Right lobe of liver (tissue), 4 donors: ENCODE data around the gene PLEKHM1.
"Not testable (repeated sequence)": the region's sequence is repeated elsewhere in the genome, so short reads cannot be mapped to it uniquely, and the experiment has no call there.

Experiments
- POLR2A ChIP-seq: fragments of 450-650 bp; IDR thresholded peaks from one replicate; pipeline ENCODE4 v1.6.1; 2017; ENCODE audit warnings: antibody characterized with exemption, mild to moderate bottlenecking
- TF ChIP-seq, protein P1 (sequence below), 4 donors: fragments of 200-600 bp in 3 of 4; fragments of 450-650 bp in 1 of 4; IDR thresholded peaks; one replicate each; pipeline versions ENCODE4 v1.5.1 to v1.8.0; 2016 to 2022; ENCODE audit warnings: antibody characterized with exemption in 4 of 4, mild to moderate bottlenecking in 2 of 4
- donor health status: DM: no; HTN: no; CAD: no.
- donor health status: DM: no; HTN: no; CAD: no.
- donor health status: DM: no; HTN: yes; CAD: no.

DNA sequence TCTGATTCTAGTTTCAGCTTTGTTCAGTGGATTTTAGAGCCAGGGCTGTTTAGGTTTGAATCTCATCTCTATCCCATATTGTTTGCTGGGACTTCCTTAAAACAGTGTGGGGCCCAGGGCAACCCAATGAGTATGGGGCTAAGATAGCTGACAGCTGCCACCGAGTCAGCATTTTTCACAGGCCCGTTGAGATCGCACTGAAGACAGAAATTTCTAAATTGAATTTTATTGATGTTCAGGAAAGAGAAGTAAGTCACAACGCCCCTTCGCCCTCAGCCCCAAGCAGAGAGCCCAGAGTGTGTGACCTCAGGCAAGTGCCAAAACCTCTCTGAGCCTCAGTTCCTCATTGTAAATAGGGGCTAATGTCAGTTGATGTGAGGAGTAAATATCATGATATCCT is 4.0 kb upstream of the PLEKHM1 start:
- TF ChIP-seq POLR2A, result not testable (repeated sequence)
- TF ChIP-seq, protein P1, sequence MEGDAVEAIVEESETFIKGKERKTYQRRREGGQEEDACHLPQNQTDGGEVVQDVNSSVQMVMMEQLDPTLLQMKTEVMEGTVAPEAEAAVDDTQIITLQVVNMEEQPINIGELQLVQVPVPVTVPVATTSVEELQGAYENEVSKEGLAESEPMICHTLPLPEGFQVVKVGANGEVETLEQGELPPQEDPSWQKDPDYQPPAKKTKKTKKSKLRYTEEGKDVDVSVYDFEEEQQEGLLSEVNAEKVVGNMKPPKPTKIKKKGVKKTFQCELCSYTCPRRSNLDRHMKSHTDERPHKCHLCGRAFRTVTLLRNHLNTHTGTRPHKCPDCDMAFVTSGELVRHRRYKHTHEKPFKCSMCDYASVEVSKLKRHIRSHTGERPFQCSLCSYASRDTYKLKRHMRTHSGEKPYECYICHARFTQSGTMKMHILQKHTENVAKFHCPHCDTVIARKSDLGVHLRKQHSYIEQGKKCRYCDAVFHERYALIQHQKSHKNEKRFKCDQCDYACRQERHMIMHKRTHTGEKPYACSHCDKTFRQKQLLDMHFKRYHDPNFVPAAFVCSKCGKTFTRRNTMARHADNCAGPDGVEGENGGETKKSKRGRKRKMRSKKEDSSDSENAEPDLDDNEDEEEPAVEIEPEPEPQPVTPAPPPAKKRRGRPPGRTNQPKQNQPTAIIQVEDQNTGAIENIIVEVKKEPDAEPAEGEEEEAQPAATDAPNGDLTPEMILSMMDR (IDR thresholded peaks at IDR 0.05), result not testable (repeated sequence)
